HG03103 (cell line): ENCODE data around the gene LRMDA.
"Not testable (repeated sequence)": the region's sequence is repeated elsewhere in the genome, so short reads cannot be mapped to it uniquely, and the experiment has no call there.

ENCODE experiments used
- ATAC-seq: cut with Tn5 transposase; IDR thresholded peaks from one replicate; pipeline ENCODE4 v1.9.1; 2021; ENCODE audit warnings: low read depth; ENCODE audit not compliant: unreplicated experiment

Gene LRMDA

GRCh38 chr10:75762431-75762802 is 331.0 kb downstream of the LRMDA start:
- no peak for ATAC-seq

GRCh38 chr10:75763652-75764051 is 332.2 kb downstream of the LRMDA start:
- no peak for ATAC-seq

GRCh38 chr10:75764974-75765788 is 333.8 kb downstream of the LRMDA start:
- ATAC-seq, result no peak

GRCh38 chr10:75765789-75766096 is 334.3 kb downstream of the LRMDA start:
- no peak for ATAC-seq

GRCh38 chr10:75766106-75766505 is 334.7 kb downstream of the LRMDA start:
- ATAC-seq, result no peak

GRCh38 chr10:75766752-75767151 is 335.3 kb downstream of the LRMDA start:
- not testable (repeated sequence) for ATAC-seq

GRCh38 chr10:75770626-75771081 is 339.2 kb downstream of the LRMDA start:
- ATAC-seq, result no peak

- no peak for ATAC-seq
Measured at GRCh38 chr10:75771606-75772005, 340.2 kb downstream of the LRMDA start.

GRCh38 chr10:75772153-75772887 is 340.9 kb downstream of the LRMDA start:
- ATAC-seq, result peak; percentile 55

- ATAC-seq, result no peak
Measured at GRCh38 chr10:75773231-75773780, 341.9 kb downstream of the LRMDA start.

GRCh38 chr10:75773813-75774782 is 342.7 kb downstream of the LRMDA start:
- ATAC-seq, result no peak

- no peak for ATAC-seq
Measured at GRCh38 chr10:75774783-75775490, 343.5 kb downstream of the LRMDA start.

- ATAC-seq, result no peak
Measured at GRCh38 chr10:75776738-75777504, 345.5 kb downstream of the LRMDA start.

- ATAC-seq, result no peak
Measured at GRCh38 chr10:75778665-75779064, 347.2 kb downstream of the LRMDA start.

- ATAC-seq, result no peak
Measured at GRCh38 chr10:75779276-75779675, 347.9 kb downstream of the LRMDA start.

GRCh38 chr10:75782463-75783248 is 351.2 kb downstream of the LRMDA start:
- no peak for ATAC-seq

GRCh38 chr10:75788394-75789205 is 357.2 kb downstream of the LRMDA start:
- no peak for ATAC-seq

- no peak for ATAC-seq
Measured at GRCh38 chr10:75793848-75794247, 362.4 kb downstream of the LRMDA start.
